ENCODE measurements around the gene CWH43.
"Not testable (repeated sequence)": the region's sequence is repeated elsewhere in the genome, so short reads cannot be mapped to it uniquely, and the experiment has no call there.

CWH43 gene

GRCh38 chr4:48979914-48980579 is 6.0 kb upstream of the CWH43 start:
- DNase-seq: no peak

GRCh38 chr4:48984005-48984404 is 2.1 kb upstream of the CWH43 start:
- not testable (repeated sequence) for DNase-seq

- DNase-seq: no peak
Measured at GRCh38 chr4:48985602-48985975, 486 bp upstream of the CWH43 start.

- no peak for DNase-seq
Measured at GRCh38 chr4:48986654-48987164, 634 bp downstream of the CWH43 start.

- DNase-seq: no peak
Measured at GRCh38 chr4:48989461-48990203, 3.6 kb downstream of the CWH43 start.

GRCh38 chr4:48991357-48991756 is 5.3 kb downstream of the CWH43 start:
- DNase-seq: no peak

- DNase-seq: no peak
Measured at GRCh38 chr4:48997962-48998361, 11.9 kb downstream of the CWH43 start.

- DNase-seq: no peak
Measured at GRCh38 chr4:48998440-48998839, 12.4 kb downstream of the CWH43 start.

- no peak for DNase-seq
Measured at GRCh38 chr4:49000806-49001205, 14.7 kb downstream of the CWH43 start.

- no peak for DNase-seq
Measured at GRCh38 chr4:49002931-49003330, 16.9 kb downstream of the CWH43 start.

- no peak for DNase-seq
Measured at GRCh38 chr4:49018718-49019295, 32.7 kb downstream of the CWH43 start.

- no peak for DNase-seq
Measured at GRCh38 chr4:49032440-49033161, 46.5 kb downstream of the CWH43 start.

- no peak for DNase-seq
Measured at GRCh38 chr4:49036528-49036927, 50.5 kb downstream of the CWH43 start.

GRCh38 chr4:49044270-49044669 is 58.2 kb downstream of the CWH43 start:
- DNase-seq: no peak

GRCh38 chr4:49058306-49058705 is 72.2 kb downstream of the CWH43 start:
- no peak for DNase-seq

- DNase-seq: no peak
Measured at GRCh38 chr4:49063670-49064069, 77.6 kb downstream of the CWH43 start.

- DNase-seq: not testable (repeated sequence)
Measured at GRCh38 chr4:49072196-49072595, 86.1 kb downstream of the CWH43 start.

GRCh38 chr4:49091883-49092282 is 105.8 kb downstream of the CWH43 start:
- DNase-seq: not testable (repeated sequence)

- DNase-seq: not testable (repeated sequence)
Measured at GRCh38 chr4:49092608-49093135, 106.6 kb downstream of the CWH43 start.

- DNase-seq: not testable (repeated sequence)
Measured at GRCh38 chr4:49096215-49096614, 110.1 kb downstream of the CWH43 start.

- DNase-seq: not testable (repeated sequence)
Measured at GRCh38 chr4:49096627-49097026, 110.6 kb downstream of the CWH43 start.

- DNase-seq: not testable (repeated sequence)
Measured at GRCh38 chr4:49097071-49097470, 111.0 kb downstream of the CWH43 start.

- not testable (repeated sequence) for DNase-seq
Measured at GRCh38 chr4:49097505-49097904, 111.4 kb downstream of the CWH43 start.

Measured in GOT3 (cell line).